ENCODE measurements around the gene NEMP1.

Gene NEMP1

DNA sequence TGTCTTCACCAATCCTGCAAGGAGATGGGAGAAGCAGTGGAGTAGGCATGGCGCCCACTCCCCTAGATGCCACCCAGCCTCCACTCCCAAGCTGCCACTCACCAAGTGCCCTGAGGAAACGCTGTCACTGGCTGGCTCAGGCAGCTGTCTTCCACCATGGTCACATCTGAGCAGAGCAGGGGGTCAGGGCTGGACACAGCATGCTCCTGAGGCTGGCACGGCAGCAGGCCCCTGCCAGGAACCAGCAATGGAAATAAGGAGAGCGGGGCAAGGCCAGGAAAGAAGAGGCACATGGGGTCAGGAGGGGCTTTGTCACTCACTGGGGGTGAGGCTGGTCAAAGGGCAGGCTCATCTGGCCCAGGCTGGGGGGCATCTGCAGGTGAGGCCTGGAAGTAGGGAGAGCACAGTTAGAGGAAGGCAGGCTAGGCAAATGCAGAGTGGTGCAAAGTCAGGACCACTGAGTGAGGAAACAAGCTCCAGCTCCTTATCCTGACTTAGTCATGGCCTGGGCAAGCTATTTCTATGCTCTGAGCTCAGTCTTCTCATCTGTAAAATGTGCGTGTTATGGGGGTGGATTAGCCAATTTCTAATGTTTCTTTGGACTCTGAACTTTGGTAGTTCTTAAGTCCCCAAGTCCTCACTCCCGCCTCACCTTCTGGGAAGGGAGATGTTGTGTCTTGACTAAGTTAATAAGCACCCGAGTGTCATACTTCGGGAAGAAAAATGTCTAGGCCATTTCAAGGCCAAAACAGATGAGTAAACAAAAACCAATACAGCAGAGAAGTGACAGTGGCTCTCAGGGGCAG is 18.4 kb upstream of the NEMP1 start:
- H3K4me3 ChIP-seq (ENCODE audit: insufficient read depth in 1 of 2, low read depth in 1 of 2, low read length in 2 of 2): no peak overlapping the region
- H2AK5ac ChIP-seq (ENCODE audit: low read length, severe bottlenecking): no peak overlapping the region
- 97% methylated on average over 8 of the region's 8 CpGs for WGBS
- H3K4me2 ChIP-seq (ENCODE audit: low read length, poor library complexity, severe bottlenecking): no peak overlapping the region
- no peak overlapping the region for H2AFZ ChIP-seq (ENCODE audit: low read depth, low read length)
- no peak overlapping the region for H2BK120ac ChIP-seq (ENCODE audit: low read depth, low read length)
- no peaks in the 10 kb centered on the region for H3K9me3 ChIP-seq (ENCODE audit: control insufficient read depth, low read length)
- H3K36me3 ChIP-seq (ENCODE audit: control insufficient read depth in 1 of 2, insufficient read depth in 2 of 2, low read depth in 1 of 2, low read length in 2 of 2): peaks cover 69 to 87% of the 10 kb centered on the region in 2 experiments
- peak overlapping the region; percentile 19 for H4K91ac ChIP-seq (ENCODE audit: low read length)
- no peaks in the 10 kb centered on the region for H3K27me3 ChIP-seq (ENCODE audit: control insufficient read depth in 1 of 2, insufficient read depth in 1 of 2, low read length in 2 of 2)
- H3K18ac ChIP-seq (ENCODE audit: low read depth in 1 of 2, low read length in 2 of 2): no peak overlapping the region
- peak overlapping the region; percentile 5 for H4K8ac ChIP-seq (ENCODE audit: low read length)
- peak overlapping the region in 1 of 2 experiments; percentile 21 for H3K14ac ChIP-seq (ENCODE audit: low read length in 2 of 2)
- H3K4ac ChIP-seq (ENCODE audit: low read depth in 1 of 2, low read length in 2 of 2): no peak overlapping the region
- H3K4me1 ChIP-seq (ENCODE audit: control insufficient read depth, insufficient read depth, low read depth, low read length): peaks cover 27% of the 10 kb centered on the region
- H3K79me1 ChIP-seq (replicated peaks; ENCODE audit: low read length, poor library complexity, severe bottlenecking): peaks cover 16% of the 10 kb centered on the region
- no peak overlapping the region for H2BK12ac ChIP-seq (ENCODE audit: low read length in 2 of 2)
- DNase-seq: no peak
- no peak overlapping the region for H3K23ac ChIP-seq (ENCODE audit: low read length in 2 of 2)
- peak overlapping the region; percentile 37 for H3K9ac ChIP-seq (ENCODE audit: low read length)
- no peak overlapping the region for H2BK5ac ChIP-seq (ENCODE audit: low read depth, low read length, poor library complexity, severe bottlenecking)
- H2BK15ac ChIP-seq (ENCODE audit: low read depth, poor library complexity, severe bottlenecking): no peak overlapping the region
- H3K27ac ChIP-seq (ENCODE audit: low read length, poor library complexity, severe bottlenecking): no peak overlapping the region

DNA sequence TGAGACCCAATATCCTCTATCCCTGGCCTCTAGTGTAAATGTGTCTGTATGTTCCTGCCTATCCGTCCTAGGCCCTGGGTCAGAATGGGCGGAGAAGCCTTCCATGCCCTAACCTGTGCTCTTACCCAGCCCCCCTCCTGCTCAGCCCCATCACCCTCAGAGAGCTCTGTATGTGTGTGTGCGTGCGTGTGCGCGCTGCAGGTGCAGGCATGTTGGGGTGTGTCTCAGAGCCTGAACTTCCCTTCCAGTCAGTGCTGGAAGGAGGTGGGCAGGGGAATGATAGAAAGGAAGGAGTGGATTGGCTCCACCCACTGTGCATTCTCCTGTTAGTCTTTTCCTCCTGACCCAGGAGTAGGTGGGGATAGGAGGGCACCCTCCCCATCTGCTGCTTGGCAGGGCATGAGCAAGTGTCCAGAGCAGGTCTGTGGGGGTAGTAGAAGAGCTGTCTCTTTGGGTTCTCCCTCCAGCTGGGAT is 17.5 kb upstream of the NEMP1 start:
- Histone ChIP-seq H2BK120ac (ENCODE audit: low read depth, low read length) (no peak overlapping the region), H4K91ac (ENCODE audit: low read length) (peak overlapping the region; percentile 18), H3K4me1 (ENCODE audit: control insufficient read depth, insufficient read depth, low read depth, low read length) (peaks cover 30% of the 10 kb centered on the region), H3K14ac (ENCODE audit: low read length in 2 of 2) (no peak overlapping the region), H3K27ac (ENCODE audit: low read length, poor library complexity, severe bottlenecking) (peak overlapping the region; percentile 19), H2BK12ac (ENCODE audit: low read length in 2 of 2) (peak overlapping the region in 1 of 2 experiments; percentile 38), H3K4me2 (ENCODE audit: low read length, poor library complexity, severe bottlenecking) (no peak overlapping the region), H3K4me3 (ENCODE audit: insufficient read depth in 1 of 2, low read depth in 1 of 2, low read length in 2 of 2) (no peak overlapping the region), H4K8ac (ENCODE audit: low read length) (peak overlapping the region; percentile 27), H2AFZ (ENCODE audit: low read depth, low read length) (no peak overlapping the region), H3K27me3 (ENCODE audit: control insufficient read depth in 1 of 2, insufficient read depth in 1 of 2, low read length in 2 of 2) (no peaks in the 10 kb centered on the region), H3K9me3 (ENCODE audit: control insufficient read depth, low read length) (no peaks in the 10 kb centered on the region), H3K79me1 (replicated peaks; ENCODE audit: low read length, poor library complexity, severe bottlenecking) (peaks cover 24% of the 10 kb centered on the region), H2BK15ac (ENCODE audit: low read depth, poor library complexity, severe bottlenecking) (no peak overlapping the region), H3K4ac (ENCODE audit: low read depth in 1 of 2, low read length in 2 of 2) (no peak overlapping the region), H2AK5ac (ENCODE audit: low read length, severe bottlenecking) (no peak overlapping the region), H3K9ac (ENCODE audit: low read length) (peak overlapping the region; percentile 67), H3K18ac (ENCODE audit: low read depth in 1 of 2, low read length in 2 of 2) (no peak overlapping the region), H3K23ac (ENCODE audit: low read length in 2 of 2) (no peak overlapping the region), H3K36me3 (ENCODE audit: control insufficient read depth in 1 of 2, insufficient read depth in 2 of 2, low read depth in 1 of 2, low read length in 2 of 2) (peaks cover 75 to 92% of the 10 kb centered on the region in 2 experiments), H2BK5ac (ENCODE audit: low read depth, low read length, poor library complexity, severe bottlenecking) (no peak overlapping the region)
- DNase-seq: no peak
- WGBS: 94% methylated on average over 2 of the region's 6 CpGs

DNA sequence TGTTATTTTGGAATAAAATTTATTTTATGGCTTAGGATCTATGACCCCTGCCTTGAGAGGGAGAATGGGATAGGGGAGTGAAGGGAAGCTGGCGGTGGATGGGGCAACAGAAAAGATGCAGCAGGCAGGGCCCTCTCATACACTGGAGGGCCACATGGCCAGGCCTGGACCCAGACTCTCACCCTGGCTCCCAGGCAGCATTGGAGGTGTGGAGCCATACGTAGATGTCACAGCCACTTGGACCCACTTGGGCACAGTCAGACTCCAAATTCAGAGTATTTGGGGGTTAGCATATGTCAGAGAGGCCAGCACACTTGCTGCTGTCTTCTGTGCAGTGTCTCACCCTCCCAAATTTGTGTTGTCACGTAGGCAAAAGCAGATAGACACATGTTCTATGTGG is 16.8 kb upstream of the NEMP1 start:
- H2BK12ac ChIP-seq (ENCODE audit: low read length in 2 of 2): no peak overlapping the region
- H4K8ac ChIP-seq (ENCODE audit: low read length): no peak overlapping the region
- peak overlapping the region in 1 of 2 experiments; percentile 34 for H3K18ac ChIP-seq (ENCODE audit: low read depth in 1 of 2, low read length in 2 of 2)
- peaks cover 82 to 90% of the 10 kb centered on the region in 2 experiments for H3K36me3 ChIP-seq (ENCODE audit: control insufficient read depth in 1 of 2, insufficient read depth in 2 of 2, low read depth in 1 of 2, low read length in 2 of 2)
- no peak overlapping the region for H2BK5ac ChIP-seq (ENCODE audit: low read depth, low read length, poor library complexity, severe bottlenecking)
- H3K4me3 ChIP-seq (ENCODE audit: insufficient read depth in 1 of 2, low read depth in 1 of 2, low read length in 2 of 2): no peak overlapping the region
- no peak overlapping the region for H3K27ac ChIP-seq (ENCODE audit: low read length, poor library complexity, severe bottlenecking)
- H3K9me3 ChIP-seq (ENCODE audit: control insufficient read depth, low read length): no peaks in the 10 kb centered on the region
- H3K9ac ChIP-seq (ENCODE audit: low read length): peak overlapping the region; percentile 67
- no peak overlapping the region for H3K4me2 ChIP-seq (ENCODE audit: low read length, poor library complexity, severe bottlenecking)
- H2AK5ac ChIP-seq (ENCODE audit: low read length, severe bottlenecking): no peak overlapping the region
- H3K14ac ChIP-seq (ENCODE audit: low read length in 2 of 2): no peak overlapping the region
- H2BK120ac ChIP-seq (ENCODE audit: low read depth, low read length): no peak overlapping the region
- H3K79me1 ChIP-seq (replicated peaks; ENCODE audit: low read length, poor library complexity, severe bottlenecking): peaks cover 24% of the 10 kb centered on the region
- no peak overlapping the region for H3K23ac ChIP-seq (ENCODE audit: low read length in 2 of 2)
- peaks cover 37% of the 10 kb centered on the region for H3K4me1 ChIP-seq (ENCODE audit: control insufficient read depth, insufficient read depth, low read depth, low read length)
- H2BK15ac ChIP-seq (ENCODE audit: low read depth, poor library complexity, severe bottlenecking): no peak overlapping the region
- H3K27me3 ChIP-seq (ENCODE audit: control insufficient read depth in 1 of 2, insufficient read depth in 1 of 2, low read length in 2 of 2): no peaks in the 10 kb centered on the region
- H2AFZ ChIP-seq (ENCODE audit: low read depth, low read length): no peak overlapping the region
- DNase-seq: no peak
- peak overlapping the region in 1 of 2 experiments; percentile 42 for H3K4ac ChIP-seq (ENCODE audit: low read depth in 1 of 2, low read length in 2 of 2)
- WGBS: 96% methylated on average over 3 of the region's 3 CpGs
- H4K91ac ChIP-seq (ENCODE audit: low read length): no peak overlapping the region

All from mesenchymal stem cell (in vitro differentiated cells and primary cell).